C4-2B (cell line): Measurements from ENCODE around the gene HES5.

Experiments used
- ZFX ChIP-seq: fragments of 450-650 bp; IDR thresholded peaks from 2 replicates; pipeline ENCODE4 v1.6.1; 2017
- TF ChIP-seq, protein P1 (sequence below): fragments of 450-650 bp; conservative IDR thresholded peaks from 2 replicates; pipeline ENCODE4 v1.5.1; 2017; ENCODE audit warnings: mild to moderate bottlenecking

DNA sequence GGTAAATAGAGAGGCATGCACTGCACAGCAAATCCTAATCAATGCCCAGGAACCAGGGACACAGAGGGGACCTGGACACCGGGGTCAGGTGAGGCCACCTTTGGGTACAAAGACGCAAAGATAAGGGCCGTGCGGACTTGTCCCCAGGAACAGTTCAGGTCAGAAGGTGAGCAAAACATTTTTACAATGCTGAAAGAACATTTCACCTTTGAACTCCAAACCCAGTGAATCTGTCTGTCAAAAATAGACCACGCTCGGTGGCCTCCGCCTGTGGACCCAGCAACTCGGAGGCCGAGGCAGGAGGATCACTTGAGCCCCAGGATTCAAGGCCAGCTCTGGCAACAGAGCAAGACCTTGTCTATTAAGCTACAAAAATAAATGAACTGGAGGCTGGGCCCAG lies 41.3 kb upstream of the HES5 start:
- TF ChIP-seq, protein P1, sequence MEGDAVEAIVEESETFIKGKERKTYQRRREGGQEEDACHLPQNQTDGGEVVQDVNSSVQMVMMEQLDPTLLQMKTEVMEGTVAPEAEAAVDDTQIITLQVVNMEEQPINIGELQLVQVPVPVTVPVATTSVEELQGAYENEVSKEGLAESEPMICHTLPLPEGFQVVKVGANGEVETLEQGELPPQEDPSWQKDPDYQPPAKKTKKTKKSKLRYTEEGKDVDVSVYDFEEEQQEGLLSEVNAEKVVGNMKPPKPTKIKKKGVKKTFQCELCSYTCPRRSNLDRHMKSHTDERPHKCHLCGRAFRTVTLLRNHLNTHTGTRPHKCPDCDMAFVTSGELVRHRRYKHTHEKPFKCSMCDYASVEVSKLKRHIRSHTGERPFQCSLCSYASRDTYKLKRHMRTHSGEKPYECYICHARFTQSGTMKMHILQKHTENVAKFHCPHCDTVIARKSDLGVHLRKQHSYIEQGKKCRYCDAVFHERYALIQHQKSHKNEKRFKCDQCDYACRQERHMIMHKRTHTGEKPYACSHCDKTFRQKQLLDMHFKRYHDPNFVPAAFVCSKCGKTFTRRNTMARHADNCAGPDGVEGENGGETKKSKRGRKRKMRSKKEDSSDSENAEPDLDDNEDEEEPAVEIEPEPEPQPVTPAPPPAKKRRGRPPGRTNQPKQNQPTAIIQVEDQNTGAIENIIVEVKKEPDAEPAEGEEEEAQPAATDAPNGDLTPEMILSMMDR, result no peak
- TF ChIP-seq ZFX, result no peak
